Measurements from ENCODE around the gene STX3. TPM values are rescaled to one million over a fixed set of nuclear protein-coding genes. Genes with fewer than 3 reads are reported as not detected.

STX3 gene
- total and polyA plus RNA-seq, 2 of the 13 experiments (the other 11 are each of a cell fraction or from before 2014, with no cell fraction given) = 16.5 to 24.0 TPM

DNA sequence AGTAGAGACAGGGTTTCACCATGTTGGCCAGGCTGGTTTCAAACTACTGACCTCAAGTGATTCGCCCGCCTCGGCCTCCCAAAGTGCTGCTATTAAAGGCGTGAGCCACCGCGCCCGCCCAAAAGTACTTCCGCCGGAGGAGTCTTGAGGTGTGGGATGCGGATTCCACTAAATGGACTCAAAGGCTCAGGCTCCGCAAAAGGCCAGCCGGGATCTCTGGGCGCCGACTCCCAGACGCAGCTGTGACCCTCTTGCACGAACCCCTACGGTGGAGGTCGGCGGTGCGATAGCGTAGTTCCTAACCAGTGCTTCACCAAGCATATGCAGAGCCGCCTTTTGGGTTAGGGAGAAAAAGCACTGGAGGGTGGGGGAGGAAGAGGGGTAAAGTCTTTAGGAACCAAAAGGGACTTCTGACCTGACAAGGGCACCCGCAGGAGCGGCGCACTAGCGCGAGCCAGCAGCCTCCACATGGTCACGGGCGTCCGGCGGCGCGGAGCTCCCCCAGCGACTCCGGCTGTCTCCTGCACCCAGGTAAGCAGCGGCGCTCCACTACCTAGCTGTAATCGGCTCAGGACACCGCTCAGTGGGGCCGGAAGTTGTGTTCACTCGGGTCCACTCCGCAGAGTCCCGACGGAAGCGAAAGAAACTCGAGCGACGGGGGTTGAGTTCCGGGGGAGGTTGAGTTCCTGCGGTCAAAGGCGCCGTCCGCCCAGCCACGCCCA is 55.2 kb downstream of the STX3 start, which contains the start of gene MRPL16:
MRPL16 (minus strand) TSS at position 590 of the 722 bp plus-strand sequence; CDS start at position 470, 120 bp downstream.
- peak within 1 kb of the TSS; percentile 75 to 85 (median 76) for H3K4me3 ChIP-seq (replicated peaks in 1 of 3; ENCODE audit: insufficient read depth in 1 of 3, low read depth in 2 of 3, low read length in 3 of 3)
- ATAC-seq (peak; percentile 100), FAIRE-seq (no peak), DNase-seq (ENCODE audit: low spot score) (peak; percentile 87)
- peaks cover 4 to 21% of the 10 kb centered on the region in 2 experiments for H3K36me3 ChIP-seq (replicated peaks in 1 of 2; ENCODE audit: control insufficient read depth in 1 of 2, insufficient read depth in 2 of 2, low read length in 2 of 2)
- peaks cover 48% of the 10 kb centered on the region for H3K4me1 ChIP-seq (ENCODE audit: insufficient read depth, low read length)
- intact Hi-C loops (cut with micrococcal nuclease; ENCODE audit: unreplicated experiment) (loop anchor here (2.0 kb wide), 1 partner anchor 56 kb away; the partner anchor contains the start of gene STX3), in situ Hi-C loops (cut with HindIII; ENCODE audit: extremely low pct_ligation_motif_present, low pct_unique_long_range_greater_than_20kb) (no loop called here)
- ChIA-PET POLR2A (interaction anchor here (0.9 to 2.1 kb wide), 7 partner anchors 20 to 194 kb away, joined by 3 to 22 read pairs (median 3); partner anchors contain the start of genes OSBP and STX3), CTCF (ENCODE audit: low intra/inter-chr PET ratio, low total read pairs) (interaction anchor here (1.4 kb wide), 1 partner anchor 56 kb away, joined by 7 read pairs; the partner anchor contains the start of gene STX3)
- BruUV-seq (replicated peaks) = no TSS peak
- peak within 1 kb of the TSS; percentile 96 for H2AFZ ChIP-seq (ENCODE audit: low read length)
- H3K27ac ChIP-seq (ENCODE audit: extremely low read length, insufficient read depth, low read length) = peak within 1 kb of the TSS; percentile 81
- no peaks in the 10 kb centered on the region for H4K20me1 ChIP-seq (ENCODE audit: insufficient read depth, low read length)
- H3K27me3 ChIP-seq (ENCODE audit: control insufficient read depth in 1 of 2, insufficient read depth in 2 of 2, low read length in 2 of 2) = no peaks in the 10 kb centered on the region
- H3K9ac ChIP-seq (ENCODE audit: insufficient read depth, low read depth, low read length) = peak within 1 kb of the TSS; percentile 88
- peak within 1 kb of the TSS; percentile 72 for H3K4me2 ChIP-seq (ENCODE audit: low read depth, low read length)
- 0% methylated on average over 15 of the region's 54 CpGs for WGBS (ENCODE audit: low lambda C conversion rate)
- peaks cover 4% of the 10 kb centered on the region for H3K79me2 ChIP-seq (ENCODE audit: insufficient read depth, low read length)
- H3K9me3 ChIP-seq (ENCODE audit: low read length) = no peaks in the 10 kb centered on the region
- TF ChIP-seq, protein P1, sequence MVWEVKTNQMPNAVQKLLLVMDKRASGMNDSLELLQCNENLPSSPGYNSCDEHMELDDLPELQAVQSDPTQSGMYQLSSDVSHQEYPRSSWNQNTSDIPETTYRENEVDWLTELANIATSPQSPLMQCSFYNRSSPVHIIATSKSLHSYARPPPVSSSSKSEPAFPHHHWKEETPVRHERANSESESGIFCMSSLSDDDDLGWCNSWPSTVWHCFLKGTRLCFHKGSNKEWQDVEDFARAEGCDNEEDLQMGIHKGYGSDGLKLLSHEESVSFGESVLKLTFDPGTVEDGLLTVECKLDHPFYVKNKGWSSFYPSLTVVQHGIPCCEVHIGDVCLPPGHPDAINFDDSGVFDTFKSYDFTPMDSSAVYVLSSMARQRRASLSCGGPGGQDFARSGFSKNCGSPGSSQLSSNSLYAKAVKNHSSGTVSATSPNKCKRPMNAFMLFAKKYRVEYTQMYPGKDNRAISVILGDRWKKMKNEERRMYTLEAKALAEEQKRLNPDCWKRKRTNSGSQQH (CRISPR knock-in tag; IDR thresholded peaks at IDR 0.05; ENCODE audit: low read depth) = peak; percentile 57; the same call in 1 of the 2 replicates
- TF ChIP-seq, protein P2, sequence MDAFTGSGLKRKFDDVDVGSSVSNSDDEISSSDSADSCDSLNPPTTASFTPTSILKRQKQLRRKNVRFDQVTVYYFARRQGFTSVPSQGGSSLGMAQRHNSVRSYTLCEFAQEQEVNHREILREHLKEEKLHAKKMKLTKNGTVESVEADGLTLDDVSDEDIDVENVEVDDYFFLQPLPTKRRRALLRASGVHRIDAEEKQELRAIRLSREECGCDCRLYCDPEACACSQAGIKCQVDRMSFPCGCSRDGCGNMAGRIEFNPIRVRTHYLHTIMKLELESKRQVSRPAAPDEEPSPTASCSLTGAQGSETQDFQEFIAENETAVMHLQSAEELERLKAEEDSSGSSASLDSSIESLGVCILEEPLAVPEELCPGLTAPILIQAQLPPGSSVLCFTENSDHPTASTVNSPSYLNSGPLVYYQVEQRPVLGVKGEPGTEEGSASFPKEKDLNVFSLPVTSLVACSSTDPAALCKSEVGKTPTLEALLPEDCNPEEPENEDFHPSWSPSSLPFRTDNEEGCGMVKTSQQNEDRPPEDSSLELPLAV (CRISPR knock-in tag; conservative IDR thresholded peaks at IDR 0.05; ENCODE audit: low read depth) = no peak
- TF ChIP-seq, protein P3, sequence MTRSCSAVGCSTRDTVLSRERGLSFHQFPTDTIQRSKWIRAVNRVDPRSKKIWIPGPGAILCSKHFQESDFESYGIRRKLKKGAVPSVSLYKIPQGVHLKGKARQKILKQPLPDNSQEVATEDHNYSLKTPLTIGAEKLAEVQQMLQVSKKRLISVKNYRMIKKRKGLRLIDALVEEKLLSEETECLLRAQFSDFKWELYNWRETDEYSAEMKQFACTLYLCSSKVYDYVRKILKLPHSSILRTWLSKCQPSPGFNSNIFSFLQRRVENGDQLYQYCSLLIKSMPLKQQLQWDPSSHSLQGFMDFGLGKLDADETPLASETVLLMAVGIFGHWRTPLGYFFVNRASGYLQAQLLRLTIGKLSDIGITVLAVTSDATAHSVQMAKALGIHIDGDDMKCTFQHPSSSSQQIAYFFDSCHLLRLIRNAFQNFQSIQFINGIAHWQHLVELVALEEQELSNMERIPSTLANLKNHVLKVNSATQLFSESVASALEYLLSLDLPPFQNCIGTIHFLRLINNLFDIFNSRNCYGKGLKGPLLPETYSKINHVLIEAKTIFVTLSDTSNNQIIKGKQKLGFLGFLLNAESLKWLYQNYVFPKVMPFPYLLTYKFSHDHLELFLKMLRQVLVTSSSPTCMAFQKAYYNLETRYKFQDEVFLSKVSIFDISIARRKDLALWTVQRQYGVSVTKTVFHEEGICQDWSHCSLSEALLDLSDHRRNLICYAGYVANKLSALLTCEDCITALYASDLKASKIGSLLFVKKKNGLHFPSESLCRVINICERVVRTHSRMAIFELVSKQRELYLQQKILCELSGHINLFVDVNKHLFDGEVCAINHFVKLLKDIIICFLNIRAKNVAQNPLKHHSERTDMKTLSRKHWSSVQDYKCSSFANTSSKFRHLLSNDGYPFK (CRISPR knock-in tag; IDR thresholded peaks at IDR 0.05; ENCODE audit: borderline replicate concordance) = peak; percentile 81
- no peak for TF ChIP-seq PCBP1 (IDR thresholded peaks at IDR 0.05; ENCODE audit: borderline replicate concordance, low read depth, low read length)
- peak; percentile 91 for TF ChIP-seq ZNF556 (CRISPR knock-in tag; IDR thresholded peaks at IDR 0.05; ENCODE audit: borderline replicate concordance)
- TF ChIP-seq FOXP1 (IDR thresholded peaks at IDR 0.05) = no peak
- peak; percentile 42; the same call in 1 of the 2 replicates for TF ChIP-seq FOXP1 (CRISPR knock-in tag; IDR thresholded peaks at IDR 0.05)
- no peak for TF ChIP-seq ZNF572 (CRISPR knock-in tag; IDR thresholded peaks at IDR 0.05)
- TF ChIP-seq, protein P4, sequence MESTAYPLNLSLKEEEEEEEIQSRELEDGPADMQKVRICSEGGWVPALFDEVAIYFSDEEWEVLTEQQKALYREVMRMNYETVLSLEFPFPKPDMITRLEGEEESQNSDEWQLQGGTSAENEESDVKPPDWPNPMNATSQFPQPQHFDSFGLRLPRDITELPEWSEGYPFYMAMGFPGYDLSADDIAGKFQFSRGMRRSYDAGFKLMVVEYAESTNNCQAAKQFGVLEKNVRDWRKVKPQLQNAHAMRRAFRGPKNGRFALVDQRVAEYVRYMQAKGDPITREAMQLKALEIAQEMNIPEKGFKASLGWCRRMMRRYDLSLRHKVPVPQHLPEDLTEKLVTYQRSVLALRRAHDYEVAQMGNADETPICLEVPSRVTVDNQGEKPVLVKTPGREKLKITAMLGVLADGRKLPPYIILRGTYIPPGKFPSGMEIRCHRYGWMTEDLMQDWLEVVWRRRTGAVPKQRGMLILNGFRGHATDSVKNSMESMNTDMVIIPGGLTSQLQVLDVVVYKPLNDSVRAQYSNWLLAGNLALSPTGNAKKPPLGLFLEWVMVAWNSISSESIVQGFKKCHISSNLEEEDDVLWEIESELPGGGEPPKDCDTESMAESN (CRISPR knock-in tag; conservative IDR thresholded peaks at IDR 0.05) = no peak
- TF ChIP-seq SNAI1 (CRISPR knock-in tag; IDR thresholded peaks at IDR 0.05; ENCODE audit: borderline replicate concordance) = no peak
- TF ChIP-seq ZNF468 (CRISPR knock-in tag; IDR thresholded peaks at IDR 0.05) = no peak
- TF ChIP-seq GABPA (IDR thresholded peaks at IDR 0.05; ENCODE audit: low read depth, low read length) = peak; percentile 100
- peak; percentile 100 for TF ChIP-seq GABPA (CRISPR knock-in tag; IDR thresholded peaks at IDR 0.05; ENCODE audit: low read depth)
